ENCODE measurements around the gene LYPD6B.
A peak's percentile ranks its signal among the peaks of the same experiment; 100 is the strongest.

LYPD6B gene

GRCh38 chr2:149094217-149095015, 55.9 kb downstream of the LYPD6B start:
- H3K9me3 ChIP-seq (ENCODE audit: insufficient read depth, low read depth, low read length) = no peaks in the 10 kb centered on the region
- no peaks in the 10 kb centered on the region for H3K4me1 ChIP-seq (ENCODE audit: insufficient read depth, low read length, poor library complexity, severe bottlenecking)
- no peaks in the 10 kb centered on the region for H3K27me3 ChIP-seq (ENCODE audit: insufficient read depth, low read length, poor library complexity, severe bottlenecking)
- no peak overlapping the region for H2AFZ ChIP-seq (ENCODE audit: low read length)
- no peaks in the 10 kb centered on the region for H4K20me1 ChIP-seq (ENCODE audit: insufficient read depth, low read length, poor library complexity, severe bottlenecking)
- H3K9me2 ChIP-seq (replicated peaks; ENCODE audit: low read depth, low read length) = no peaks in the 10 kb centered on the region
- no peak overlapping the region for H3K4me2 ChIP-seq (ENCODE audit: low read depth, low read length, poor library complexity, severe bottlenecking)
- H3F3A ChIP-seq (ENCODE audit: low read depth) = no peaks in the 10 kb centered on the region
- H3K36me3 ChIP-seq (ENCODE audit: insufficient read depth, low read length) = no peaks in the 10 kb centered on the region
- no peaks in the 10 kb centered on the region for H3K79me2 ChIP-seq (ENCODE audit: insufficient read depth, low read length)
- no peak for TF ChIP-seq EZH2phosphoT487 (IDR thresholded peaks at IDR 0.05; ENCODE audit: borderline replicate concordance)
- TF ChIP-seq CTCF (conservative IDR thresholded peaks at IDR 0.05; ENCODE audit: low read length) = no peak
- no peak overlapping the region for H3K4me3 ChIP-seq (ENCODE audit: low read length, poor library complexity, severe bottlenecking)
- no peak overlapping the region for H3K9ac ChIP-seq (ENCODE audit: low read depth, low read length, poor library complexity, severe bottlenecking)

- no peaks in the 10 kb centered on the region for H3K9me3 ChIP-seq (ENCODE audit: insufficient read depth, low read depth, low read length)
- H3K4me3 ChIP-seq (ENCODE audit: low read length, poor library complexity, severe bottlenecking) = no peak overlapping the region
- no peak overlapping the region for H3K4me2 ChIP-seq (ENCODE audit: low read depth, low read length, poor library complexity, severe bottlenecking)
- no peaks in the 10 kb centered on the region for H3K4me1 ChIP-seq (ENCODE audit: insufficient read depth, low read length, poor library complexity, severe bottlenecking)
- no peaks in the 10 kb centered on the region for H3K27me3 ChIP-seq (ENCODE audit: insufficient read depth, low read length, poor library complexity, severe bottlenecking)
- no peaks in the 10 kb centered on the region for H4K20me1 ChIP-seq (ENCODE audit: insufficient read depth, low read length, poor library complexity, severe bottlenecking)
- H3K36me3 ChIP-seq (ENCODE audit: insufficient read depth, low read length) = no peaks in the 10 kb centered on the region
- H3K79me2 ChIP-seq (ENCODE audit: insufficient read depth, low read length) = no peaks in the 10 kb centered on the region
- no peaks in the 10 kb centered on the region for H3F3A ChIP-seq (ENCODE audit: low read depth)
- H3K9me2 ChIP-seq (replicated peaks; ENCODE audit: low read depth, low read length) = no peaks in the 10 kb centered on the region
- no peak overlapping the region for H2AFZ ChIP-seq (ENCODE audit: low read length)
- no peak overlapping the region for H3K9ac ChIP-seq (ENCODE audit: low read depth, low read length, poor library complexity, severe bottlenecking)
- TF ChIP-seq EZH2phosphoT487 (IDR thresholded peaks at IDR 0.05; ENCODE audit: borderline replicate concordance) (no peak), CTCF (conservative IDR thresholded peaks at IDR 0.05; ENCODE audit: low read length) (no peak)
These were observed 60.2 kb downstream of the LYPD6B start for GRCh38 chr2:149098701-149099100.

GRCh38 chr2:149099298-149099697, 60.8 kb downstream of the LYPD6B start:
- Histone ChIP-seq H3K9me3 (ENCODE audit: insufficient read depth, low read depth, low read length) (no peaks in the 10 kb centered on the region), H3K4me1 (ENCODE audit: insufficient read depth, low read length, poor library complexity, severe bottlenecking) (no peaks in the 10 kb centered on the region), H3K4me2 (ENCODE audit: low read depth, low read length, poor library complexity, severe bottlenecking) (no peak overlapping the region), H3K36me3 (ENCODE audit: insufficient read depth, low read length) (no peaks in the 10 kb centered on the region), H3K9me2 (replicated peaks; ENCODE audit: low read depth, low read length) (no peaks in the 10 kb centered on the region), H3K79me2 (ENCODE audit: insufficient read depth, low read length) (no peaks in the 10 kb centered on the region), H4K20me1 (ENCODE audit: insufficient read depth, low read length, poor library complexity, severe bottlenecking) (no peaks in the 10 kb centered on the region), H3K9ac (ENCODE audit: low read depth, low read length, poor library complexity, severe bottlenecking) (no peak overlapping the region), H3K4me3 (ENCODE audit: low read length, poor library complexity, severe bottlenecking) (no peak overlapping the region), H2AFZ (ENCODE audit: low read length) (no peak overlapping the region), H3K27me3 (ENCODE audit: insufficient read depth, low read length, poor library complexity, severe bottlenecking) (no peaks in the 10 kb centered on the region), H3F3A (ENCODE audit: low read depth) (no peaks in the 10 kb centered on the region)
- TF ChIP-seq EZH2phosphoT487 (IDR thresholded peaks at IDR 0.05; ENCODE audit: borderline replicate concordance) = no peak
- 0 out of 2 replicates have a peak, but pooled peaks have one; percentile 14 for TF ChIP-seq CTCF (conservative IDR thresholded peaks at IDR 0.05; ENCODE audit: low read length)

All from Loucy (cell line).